NCI-H69 (cell line): ENCODE measurements around the gene EIF4G2.

ENCODE experiments used
- DNase-seq: peaks from one replicate; lab custom pipeline; 2025; lab: John Stamatoyannopoulos, UW

The EIF4G2 gene

GRCh38 chr11:10808235-10808552 lies 532 bp downstream of the EIF4G2 start:
- no peak for DNase-seq

GRCh38 chr11:10807493-10808234 lies 1.1 kb downstream of the EIF4G2 start:
- DNase-seq = peak; percentile 88

DNA sequence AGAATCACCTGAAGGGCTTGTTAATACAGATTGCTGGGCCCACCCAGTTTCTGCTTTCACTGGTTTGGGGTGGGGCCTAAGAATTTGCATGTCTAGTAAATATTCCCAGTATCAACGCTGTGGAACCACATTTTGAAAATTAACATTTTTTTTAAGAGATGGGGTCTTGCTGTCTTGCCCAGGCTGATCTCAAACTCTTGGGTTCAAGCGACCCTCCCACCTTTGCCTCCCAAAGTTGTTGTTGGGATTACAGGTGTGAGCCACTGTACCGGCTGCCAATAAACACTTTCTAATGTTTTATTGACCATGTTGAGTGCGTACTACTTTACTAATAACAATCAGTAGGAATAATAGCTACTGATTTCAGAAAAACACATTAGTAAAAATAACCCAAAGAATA lies 2.5 kb downstream of the EIF4G2 start:
- no peak for DNase-seq

DNA sequence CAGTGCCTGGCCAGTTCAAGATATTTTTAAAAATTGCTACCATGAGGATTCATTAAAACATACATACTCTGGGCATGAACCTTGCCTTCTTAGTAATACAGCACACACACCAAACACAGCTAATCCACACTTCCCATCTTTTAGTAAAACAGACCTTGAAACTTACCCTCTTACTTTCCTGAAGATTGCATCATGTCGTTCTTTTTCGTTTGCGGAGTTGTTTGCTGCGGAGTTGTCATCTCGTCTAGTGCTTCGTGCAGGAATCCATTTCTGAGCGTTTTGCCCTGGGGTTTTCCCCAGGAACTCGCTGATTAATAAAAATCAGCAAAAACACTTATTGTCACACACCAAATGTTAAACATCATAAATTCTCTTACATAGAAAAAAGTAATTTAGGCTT lies 3.0 kb downstream of the EIF4G2 start:
- DNase-seq = no peak

DNA sequence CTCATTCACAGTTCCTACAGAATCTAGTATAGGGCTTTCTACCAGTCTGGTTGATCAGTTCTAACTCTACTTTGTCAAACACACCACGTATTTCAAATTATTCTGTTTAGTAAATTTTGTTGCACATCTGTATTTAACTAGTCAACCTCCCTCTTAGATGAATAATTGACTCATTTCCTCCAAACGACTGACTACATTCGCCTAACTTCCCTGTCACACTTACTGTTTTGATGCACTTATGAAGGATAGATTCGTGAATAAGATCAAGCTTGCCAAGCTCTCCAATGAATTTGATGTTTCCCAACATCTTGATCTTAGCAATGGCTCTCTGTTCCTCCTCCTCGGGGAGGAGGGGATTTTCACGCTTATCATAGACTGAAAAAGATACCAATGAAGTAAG lies 5.0 kb downstream of the EIF4G2 start:
- no peak for DNase-seq

- no peak for DNase-seq
Observed at GRCh38 chr11:10800292-10800691, 8.4 kb downstream of the EIF4G2 start.

- DNase-seq = no peak
Observed at GRCh38 chr11:10798330-10798928, 10.3 kb downstream of the EIF4G2 start.

- DNase-seq = no peak
Observed at GRCh38 chr11:10797531-10797930, 11.2 kb downstream of the EIF4G2 start.

DNA sequence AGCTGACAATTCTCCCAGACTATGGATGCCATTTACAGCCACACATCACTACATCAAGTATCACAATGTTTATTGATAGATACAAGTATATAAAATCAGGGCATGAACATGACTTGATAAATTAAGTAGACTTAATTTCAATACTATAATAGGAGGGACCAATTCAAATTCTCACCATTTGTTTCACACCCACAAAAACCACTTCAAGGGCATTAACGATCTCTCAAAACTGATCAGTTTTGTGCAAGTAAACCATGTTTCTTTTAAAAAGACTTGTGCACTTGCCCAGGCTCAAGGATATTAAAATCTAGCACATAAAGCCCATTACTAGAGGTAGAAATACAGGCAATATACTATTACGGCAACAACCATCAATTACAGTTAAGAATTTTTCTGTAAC lies 11.7 kb downstream of the EIF4G2 start:
- DNase-seq = no peak

DNA sequence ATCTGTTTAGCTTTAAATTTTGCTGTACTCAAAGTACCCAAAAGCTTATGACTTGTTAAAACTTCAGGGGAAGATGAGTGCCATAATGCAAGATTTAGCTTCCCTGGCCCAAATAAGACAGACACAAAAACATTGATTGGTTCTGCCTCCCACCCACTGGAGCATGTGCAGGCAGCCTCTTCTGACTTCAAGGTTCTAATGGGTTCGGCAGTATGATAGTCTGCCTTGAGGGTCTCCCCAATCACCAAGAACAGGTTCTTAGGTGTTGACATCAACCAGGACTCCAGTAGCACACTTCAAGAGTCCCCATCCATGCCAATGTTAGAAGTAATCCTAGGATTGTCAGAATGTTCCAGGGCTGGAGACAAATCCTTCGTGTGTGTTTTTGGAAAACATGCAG lies 12.5 kb downstream of the EIF4G2 start:
- no peak for DNase-seq

GRCh38 chr11:10793470-10794255 lies 15.1 kb downstream of the EIF4G2 start:
- no peak for DNase-seq

- peak; percentile 83 for DNase-seq
Observed at GRCh38 chr11:10792385-10793068, 16.2 kb downstream of the EIF4G2 start.

DNA sequence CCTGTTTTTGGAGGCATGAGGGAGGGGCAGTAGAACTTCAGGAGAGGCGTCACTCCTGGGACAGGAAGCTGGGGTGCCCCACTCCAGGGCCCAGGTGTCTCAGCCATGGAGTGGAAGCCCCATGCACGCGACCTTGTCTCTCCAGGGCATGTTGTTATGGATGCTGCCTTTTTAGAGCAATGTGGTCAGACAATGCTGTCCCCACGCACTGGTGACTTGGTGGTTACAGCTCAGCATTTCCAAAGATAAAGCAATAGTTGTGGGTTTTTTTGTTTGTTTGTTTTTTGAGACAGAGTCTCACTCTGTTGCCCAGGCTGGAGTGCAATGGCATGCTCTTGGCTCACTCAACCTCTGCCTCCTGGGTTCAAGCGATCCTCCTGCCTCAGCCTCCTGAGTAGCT lies 22.3 kb downstream of the EIF4G2 start:
- DNase-seq = no peak

- DNase-seq = no peak
Observed at GRCh38 chr11:10785146-10785474, 23.6 kb downstream of the EIF4G2 start.

DNA sequence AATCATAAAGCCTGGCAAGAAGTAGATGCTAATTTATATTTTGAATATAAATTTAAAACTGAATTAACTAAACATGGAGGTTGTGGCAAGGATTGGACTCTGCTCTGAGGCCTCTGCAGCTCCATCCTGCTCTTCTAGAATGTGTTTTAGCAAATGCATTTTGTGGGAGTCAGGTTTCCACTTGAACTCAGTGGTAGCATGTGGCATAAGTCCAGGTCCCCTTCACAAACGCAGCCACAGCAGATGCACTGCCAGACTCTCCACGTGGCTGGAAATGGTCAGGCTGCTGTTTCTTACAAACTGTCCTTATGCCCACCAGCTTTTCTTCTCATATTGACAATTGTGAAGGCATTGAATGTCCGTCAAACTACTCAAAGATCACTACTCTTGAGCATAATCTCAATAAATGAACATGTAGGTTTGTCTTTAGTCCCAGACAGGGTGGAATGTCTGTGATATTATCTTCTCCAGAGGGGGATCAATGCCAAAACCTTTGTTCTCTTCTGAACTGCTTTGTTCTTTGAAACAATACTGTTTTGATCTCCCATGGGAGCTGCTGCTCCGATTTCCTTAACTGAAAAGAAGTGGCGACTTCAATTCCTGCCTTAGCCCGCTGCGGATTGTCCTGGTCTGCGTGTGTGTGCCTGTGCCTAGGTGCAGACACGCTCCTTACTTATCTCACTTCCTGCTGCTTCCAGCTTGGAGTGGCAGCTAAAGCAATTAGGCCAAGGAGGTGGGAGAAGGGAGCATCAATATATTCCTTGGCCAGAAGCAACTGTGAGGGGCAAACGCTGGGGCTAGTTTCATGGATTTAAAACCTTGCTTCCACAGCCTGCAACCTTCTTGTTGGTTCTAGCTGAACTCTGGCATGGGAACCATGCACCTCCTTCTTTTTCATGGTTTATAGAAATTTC lies 24.2 kb downstream of the EIF4G2 start:
- DNase-seq = peak; percentile 71

DNA sequence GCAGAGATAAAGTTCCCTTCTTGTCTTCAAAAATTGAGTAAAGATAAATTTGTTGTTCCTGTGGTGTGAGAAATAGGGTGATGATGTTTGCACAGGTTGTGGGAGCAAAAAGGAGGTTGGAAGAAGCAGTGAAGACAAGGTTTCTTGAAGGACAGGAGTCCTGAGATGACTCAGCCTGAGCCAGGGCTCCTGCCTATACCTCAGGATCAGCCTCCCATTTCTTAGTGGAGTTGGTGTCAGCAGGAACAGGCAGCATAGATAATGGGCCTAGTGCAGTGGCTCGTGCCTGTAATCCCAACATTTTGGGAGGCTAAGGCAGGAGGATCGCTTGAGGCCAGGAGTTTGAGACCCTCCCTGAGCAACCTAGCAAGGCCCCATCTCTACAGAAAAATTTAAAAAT lies 28.7 kb downstream of the EIF4G2 start:
- no peak for DNase-seq

GRCh38 chr11:10779086-10779485 lies 29.6 kb downstream of the EIF4G2 start:
- no peak for DNase-seq

- no peak for DNase-seq
Observed at GRCh38 chr11:10778217-10778970, 30.3 kb downstream of the EIF4G2 start.

DNA sequence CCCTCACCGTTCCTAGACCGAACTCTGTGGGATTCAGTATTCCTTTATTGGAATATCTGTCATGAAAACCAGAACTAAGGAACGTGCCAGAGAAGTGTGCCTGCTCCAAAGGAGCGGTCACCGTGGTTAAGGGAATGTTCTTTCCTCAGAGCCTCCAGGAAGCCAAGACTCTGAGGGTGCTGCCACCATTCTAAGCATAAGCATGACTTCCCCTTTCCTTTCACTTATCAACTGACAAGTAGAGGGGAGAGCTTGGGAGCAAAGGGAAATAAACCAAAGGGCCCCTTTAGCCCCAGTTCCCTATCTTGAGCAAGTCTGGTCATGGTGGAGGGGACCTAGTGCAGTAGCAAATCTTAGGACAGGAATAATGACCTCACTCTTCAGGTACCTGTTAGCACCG lies 30.9 kb downstream of the EIF4G2 start:
- no peak for DNase-seq

- DNase-seq = no peak
Observed at GRCh38 chr11:10777393-10777793, 31.3 kb downstream of the EIF4G2 start.

DNA sequence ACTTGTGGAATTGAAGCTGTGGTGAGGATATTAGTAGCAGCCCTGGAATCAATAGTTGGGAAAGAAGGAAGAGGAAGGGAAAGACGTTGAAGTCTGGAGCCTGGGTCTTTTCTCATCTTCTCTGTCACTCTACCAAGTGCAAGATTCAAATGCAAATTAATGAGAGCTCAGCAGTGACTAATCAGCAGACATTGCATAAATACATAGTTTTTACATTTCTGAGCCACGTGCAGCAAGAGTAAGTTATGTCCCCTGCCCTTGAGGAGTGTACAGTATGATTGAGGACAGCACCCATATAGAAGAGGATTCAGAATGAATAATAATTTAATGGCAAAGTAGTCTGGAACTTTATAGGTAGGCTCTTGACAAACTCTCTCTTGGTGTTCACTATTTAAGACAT lies 33.9 kb downstream of the EIF4G2 start:
- DNase-seq = no peak
